Epithelial cell of esophagus (primary cell): ENCODE results near the gene SH2B3.
A peak's percentile ranks its signal among the peaks of the same experiment; 100 is the strongest.
"Not testable (repeated sequence)": the region's sequence is repeated elsewhere in the genome, so short reads cannot be mapped to it uniquely, and the experiment has no call there.

Experiments
- DNase-seq: peaks from one replicate; pipeline ENCODE4 v3.0.0; 2010; ENCODE audit warnings: low read depth
- H3K4me3 ChIP-seq: 2 replicates; pipeline ENCODE4 v1.5.1; 2011; ENCODE audit warnings: mild to moderate bottlenecking, low read length, control low read depth
- TF ChIP-seq, protein P1 (sequence below): IDR thresholded peaks from 2 replicates; pipeline ENCODE4 v1.5.1; 2011; ENCODE audit warnings: low read depth, mild to moderate bottlenecking, low read length, control low read depth, inconsistent platforms; ENCODE audit not compliant: insufficient read depth; ENCODE audit errors: missing control alignments

The SH2B3 gene

GRCh38 chr12:111387747-111388323 is 17.9 kb upstream of the SH2B3 start:
- DNase-seq, result no peak
- no peak overlapping the region for H3K4me3 ChIP-seq
- TF ChIP-seq, protein P1, sequence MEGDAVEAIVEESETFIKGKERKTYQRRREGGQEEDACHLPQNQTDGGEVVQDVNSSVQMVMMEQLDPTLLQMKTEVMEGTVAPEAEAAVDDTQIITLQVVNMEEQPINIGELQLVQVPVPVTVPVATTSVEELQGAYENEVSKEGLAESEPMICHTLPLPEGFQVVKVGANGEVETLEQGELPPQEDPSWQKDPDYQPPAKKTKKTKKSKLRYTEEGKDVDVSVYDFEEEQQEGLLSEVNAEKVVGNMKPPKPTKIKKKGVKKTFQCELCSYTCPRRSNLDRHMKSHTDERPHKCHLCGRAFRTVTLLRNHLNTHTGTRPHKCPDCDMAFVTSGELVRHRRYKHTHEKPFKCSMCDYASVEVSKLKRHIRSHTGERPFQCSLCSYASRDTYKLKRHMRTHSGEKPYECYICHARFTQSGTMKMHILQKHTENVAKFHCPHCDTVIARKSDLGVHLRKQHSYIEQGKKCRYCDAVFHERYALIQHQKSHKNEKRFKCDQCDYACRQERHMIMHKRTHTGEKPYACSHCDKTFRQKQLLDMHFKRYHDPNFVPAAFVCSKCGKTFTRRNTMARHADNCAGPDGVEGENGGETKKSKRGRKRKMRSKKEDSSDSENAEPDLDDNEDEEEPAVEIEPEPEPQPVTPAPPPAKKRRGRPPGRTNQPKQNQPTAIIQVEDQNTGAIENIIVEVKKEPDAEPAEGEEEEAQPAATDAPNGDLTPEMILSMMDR, result no peak

DNA sequence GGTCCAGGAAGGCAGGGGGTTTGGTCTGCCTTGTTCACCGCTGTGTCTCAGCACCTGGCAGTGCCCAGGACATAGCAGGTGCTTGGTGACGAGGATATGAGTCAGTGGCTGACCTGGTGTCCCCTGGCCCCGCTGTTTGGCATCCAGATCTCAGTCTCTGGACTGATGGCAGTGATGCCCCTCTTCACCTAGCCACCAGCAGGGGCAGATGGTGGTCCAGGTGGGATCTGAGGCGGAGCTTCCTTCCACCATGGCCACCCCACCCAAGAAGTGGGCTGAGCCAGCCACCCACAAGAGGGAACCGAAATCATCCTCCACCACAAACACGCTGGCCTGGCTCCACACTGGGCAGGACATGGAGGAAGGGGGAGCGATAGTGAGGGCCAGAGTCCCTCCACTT is 16.1 kb upstream of the SH2B3 start:
- no peak for DNase-seq
- no peak overlapping the region for H3K4me3 ChIP-seq
- TF ChIP-seq, protein P1, result no peak

DNA sequence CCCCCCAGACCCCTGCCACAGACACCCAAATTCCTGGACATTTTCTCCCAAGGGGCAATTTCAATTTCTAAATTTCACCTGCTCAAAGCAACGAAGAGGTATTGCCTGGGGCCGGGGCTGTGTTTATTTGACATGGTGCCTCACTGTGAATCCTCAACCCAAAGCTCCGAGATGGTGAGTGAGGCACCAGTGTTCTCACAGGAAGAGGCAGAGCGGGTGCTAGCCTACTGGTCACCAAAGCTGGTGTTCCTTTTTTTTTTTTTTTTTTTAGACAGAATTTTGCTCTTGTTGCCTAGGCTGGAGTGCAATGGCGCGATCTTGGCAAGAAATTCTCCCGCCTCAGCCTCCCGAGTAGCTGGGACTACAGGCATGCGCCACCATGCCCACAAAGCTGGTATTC is 14.8 kb upstream of the SH2B3 start:
- no peak for DNase-seq
- H3K4me3 ChIP-seq, result no peak overlapping the region
- TF ChIP-seq, protein P1, result no peak

GRCh38 chr12:111393700-111394300 is 11.9 kb upstream of the SH2B3 start:
- no peak for DNase-seq

DNA sequence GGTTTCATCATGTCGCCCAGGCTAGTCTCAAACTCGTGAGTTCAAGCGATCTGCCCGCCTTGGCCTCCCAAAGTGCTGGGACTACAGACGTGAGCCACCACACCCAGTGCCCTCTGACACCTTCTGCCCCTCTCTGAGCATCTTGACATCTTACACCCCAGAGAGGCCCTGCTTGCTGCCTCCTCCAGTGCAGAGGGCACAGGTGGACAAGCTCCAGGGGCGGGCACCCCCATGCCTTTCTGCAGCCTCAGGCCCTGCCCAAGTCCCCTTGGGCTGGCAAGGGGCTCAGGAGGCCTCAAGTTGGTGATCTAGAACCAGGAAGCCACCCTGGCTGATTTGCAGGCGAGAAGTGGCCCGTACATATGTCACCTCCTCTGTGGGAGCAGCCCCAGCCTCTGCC is 11.2 kb upstream of the SH2B3 start:
- H3K4me3 ChIP-seq, result no peak overlapping the region
- no peak for DNase-seq
- TF ChIP-seq, protein P1, result no peak

More at GRCh38 chr12:111393700-111394300, 11.9 kb upstream of the SH2B3 start:
- H3K4me3 ChIP-seq, result no peak overlapping the region
- TF ChIP-seq, protein P1, result no peak

DNA sequence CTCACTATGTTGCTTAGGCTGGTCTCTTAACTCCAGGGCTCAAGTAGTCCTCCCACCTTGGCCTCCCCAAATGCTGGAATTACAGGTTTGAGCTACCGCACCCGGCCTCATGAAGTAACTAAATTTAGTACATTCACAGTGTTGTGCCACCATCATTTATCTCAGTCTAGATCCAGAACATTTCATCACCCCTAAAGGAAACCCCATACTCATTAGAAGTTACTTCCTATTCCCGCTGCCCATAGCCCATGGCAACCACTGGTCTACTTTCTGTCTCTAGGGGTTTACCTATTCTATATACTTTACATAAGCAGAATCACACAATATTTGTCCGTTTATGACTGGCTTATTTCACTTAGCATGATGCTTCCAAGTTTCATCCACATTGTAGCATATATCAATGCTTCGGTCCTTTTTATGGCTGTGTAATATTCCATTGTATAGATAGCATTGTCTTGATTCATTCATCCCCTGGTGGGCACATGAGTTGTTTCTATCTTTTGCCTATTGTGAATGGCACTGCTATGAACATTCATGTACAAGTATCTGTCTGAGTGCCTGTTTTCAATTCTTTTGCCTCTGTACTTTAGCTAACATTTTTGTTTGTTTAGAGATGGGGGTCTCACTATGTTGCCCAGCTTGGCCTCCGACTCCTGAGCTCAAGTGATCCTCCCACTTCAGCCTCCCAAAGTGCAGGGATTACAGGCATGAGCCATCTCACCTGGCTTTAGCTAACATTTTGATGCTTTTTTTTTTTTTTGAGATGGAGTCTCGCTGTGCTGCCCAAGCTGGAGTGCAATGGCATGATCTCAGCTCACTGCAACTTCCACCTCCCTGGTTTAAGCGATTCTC is 10.2 kb upstream of the SH2B3 start:
- no peak for DNase-seq
- TF ChIP-seq, protein P1, result no peak
- H3K4me3 ChIP-seq, result no peak overlapping the region

DNA sequence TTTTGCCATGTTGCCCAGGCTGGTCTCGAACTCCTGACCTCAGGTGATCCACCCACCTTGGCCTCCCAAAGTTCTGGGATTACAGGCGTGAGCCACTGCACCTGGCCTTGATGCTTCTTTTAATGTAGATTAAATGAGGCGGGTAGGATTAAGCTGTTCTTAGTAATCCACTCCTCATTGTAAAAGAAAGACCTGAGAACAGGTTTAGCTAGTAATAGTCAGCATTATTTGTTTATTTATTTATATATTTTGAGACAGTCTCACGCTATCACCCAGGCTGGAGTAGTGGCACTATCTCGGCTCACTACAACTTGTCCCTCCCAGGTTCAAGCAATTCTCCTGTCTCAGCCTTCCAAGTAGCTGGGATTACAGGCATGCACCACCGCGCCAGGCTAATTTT is 9.5 kb upstream of the SH2B3 start:
- H3K4me3 ChIP-seq, result not testable (repeated sequence)

More for the DNA sequence above, 9.5 kb upstream of the SH2B3 start:
- peak; percentile 45 for DNase-seq
